Transverse colon (tissue), 4 donors: Measurements from ENCODE around the gene SLC17A8. TPM values are rescaled to one million over a fixed set of nuclear protein-coding genes. Genes with fewer than 3 reads are reported as not detected.

Experiments
- DNase-seq: peaks from one replicate; pipeline ENCODE4 v3.0.0-alpha.2; 2019
- H3K27ac ChIP-seq, 4 donors: fragments of 200-600 bp; sonication (generic); 2 replicates each; pipeline ENCODE4 v1.5.1; 2016 to 2018; ENCODE audit warnings: inconsistent platforms in 4 of 4
- H3K27me3 ChIP-seq: fragments of 200-600 bp; sonication (generic); 2 replicates; pipeline ENCODE4 v1.5.1; 2017; ENCODE audit warnings: inconsistent platforms
- H3K36me3 ChIP-seq, 4 donors: fragments of 200-600 bp; sonication (generic); 2 replicates each; pipeline ENCODE4 v1.5.1; 2017 to 2019; ENCODE audit warnings: inconsistent platforms in 4 of 4
- H3K4me1 ChIP-seq, 4 donors: fragments of 200-600 bp; sonication (generic); 2 replicates each; pipeline ENCODE4 v1.5.1; 2017 to 2020; ENCODE audit warnings: inconsistent platforms in 4 of 4
- H3K4me3 ChIP-seq, 4 donors: fragments of 200-600 bp; sonication (generic); 1 replicate in 1 of 4; 2 replicates in 3 of 4; pipeline versions ENCODE4 v1.5.1 to v1.6.1; 2017 to 2019; ENCODE audit warnings: inconsistent platforms in 4 of 4
- H3K9me3 ChIP-seq, 2 donors: fragments of 200-600 bp; sonication (generic); 2 replicates each; pipeline ENCODE4 v1.5.1; 2017 to 2019; ENCODE audit warnings: inconsistent platforms in 2 of 2
- CTCF ChIP-seq, 5 experiments: fragments of 200-600 bp in 3 of 5; fragments of 450-650 bp in 2 of 5; sonication (generic) in 3 of 5; IDR thresholded peaks; 1 replicate in 2 of 5; 2 replicates in 3 of 5; pipeline ENCODE4 v1.5.1; 2016 to 2017; ENCODE audit warnings: antibody characterized with exemption in 5 of 5, inconsistent platforms in 3 of 5, mild to moderate bottlenecking in 2 of 5, moderate library complexity in 1 of 5
- EP300 ChIP-seq: sonication (generic); formaldehyde crosslinking; IDR thresholded peaks from one replicate; pipeline ENCODE4 v1.6.1; 2017; ENCODE audit warnings: antibody characterized with exemption, low read depth
- POLR2A ChIP-seq: fragments of 450-650 bp; IDR thresholded peaks from one replicate; pipeline ENCODE4 v1.6.1; 2016; ENCODE audit warnings: antibody characterized with exemption, mild to moderate bottlenecking, moderate library complexity
- POLR2AphosphoS5 ChIP-seq, 3 donors: sonication (generic); formaldehyde crosslinking; IDR thresholded peaks; one replicate each; pipeline ENCODE4 v1.6.1; 2016; ENCODE audit warnings: antibody characterized with exemption in 3 of 3
- WGBS, 2 donors: methylation state at CpG; one replicate each; pipeline ENCODE4 v1.1.5; 2018; ENCODE audit warnings: low coverage in 1 of 2; 5-methylcytosine and 5-hydroxymethylcytosine counted together
- in situ Hi-C, 4 donors: fragments of 200-750 bp; cut with MboI; loops; one replicate each; pipeline versions ENCODE4 v1.15.0 to v1.15.1; 2017; ENCODE audit warnings: low sequenced_read_pairs in 3 of 4, low pct_ligation_motif_present in 1 of 4, low pct_unique_long_range_greater_than_20kb in 1 of 4
- intact Hi-C: fragments of 100-400 bp; cut with DNase I; formaldehyde crosslinking; loops from one replicate; pipeline ENCODE4 v1.15.1; 2023; ENCODE audit warnings: low total_unique reads
- total RNA-seq, 4 donors: library from RNA; depleted of rRNA; stranded (reverse); fragments of >200 nt; gene quantifications; one replicate each; pipeline ENCODE4 v1.1.0, GENCODE V29; 2016

The SLC17A8 gene
- total RNA-seq, 4 donors from 2014 or later, result 5.4 to 21.8 (median 7.5) TPM

GRCh38 chr12:100398307-100398706, 41.4 kb downstream of the SLC17A8 start:
- DNase-seq, result peak; percentile 25
- no peak for TF ChIP-seq CTCF (IDR thresholded peaks at IDR 0.05)
- no peak for TF ChIP-seq POLR2A
- peak in 1 of 3 donors; percentile 29 for TF ChIP-seq POLR2AphosphoS5 (IDR thresholded peaks at IDR 0.05)
- in situ Hi-C loops (loop anchor here in 3 of 4 donors (25.0 kb wide), 3 partner anchors 139 to 289 kb away; partner anchors contain the start of gene GAS2L3 (in 1 of the 3)), intact Hi-C loops (no loop called here)
- H3K4me3 ChIP-seq, result no peak overlapping the region
- H3K27me3 ChIP-seq, result no peaks in the 10 kb centered on the region
- H3K27ac ChIP-seq, result peak overlapping the region; percentile 69 to 78 (median 72)
- no peaks in the 10 kb centered on the region for H3K36me3 ChIP-seq
- peaks cover 0 to 40% (median 15%) of the 10 kb centered on the region in 4 donors for H3K4me1 ChIP-seq
- H3K9me3 ChIP-seq, result no peaks in the 10 kb centered on the region

- intact Hi-C loops, result no loop called here
- Histone ChIP-seq H3K36me3 (no peaks in the 10 kb centered on the region), H3K4me3 (no peak overlapping the region), H3K4me1 (peaks cover 0 to 48% (median 15%) of the 10 kb centered on the region in 4 donors), H3K27me3 (no peaks in the 10 kb centered on the region), H3K27ac (peak overlapping the region; percentile 56 to 78 (median 72)), H3K9me3 (no peaks in the 10 kb centered on the region)
- no peak for DNase-seq
- WGBS, 2 donors, result 80% methylated on average over 2 of the region's 2 CpGs; no CpG with 5 or more reads in 1 of the 2 donors
- in situ Hi-C loops, result loop anchor here in 3 of 4 donors (25.0 kb wide), 3 partner anchors 138 to 288 kb away; partner anchors contain the start of gene GAS2L3 (in 1 of the 3)
- TF ChIP-seq CTCF (IDR thresholded peaks at IDR 0.05), result no peak
- no peak for TF ChIP-seq POLR2AphosphoS5 (IDR thresholded peaks at IDR 0.05)
- TF ChIP-seq EP300, result no peak
- TF ChIP-seq POLR2A, result no peak
Measured at GRCh38 chr12:100399095-100399494, 42.2 kb downstream of the SLC17A8 start.

- intact Hi-C loops (no loop called here), in situ Hi-C loops (no loop called here)
- Histone ChIP-seq H3K4me3 (no peak overlapping the region), H3K4me1 (peaks cover 0 to 47% (median 15%) of the 10 kb centered on the region in 4 donors), H3K9me3 (no peaks in the 10 kb centered on the region), H3K36me3 (no peaks in the 10 kb centered on the region), H3K27me3 (no peaks in the 10 kb centered on the region), H3K27ac (peak overlapping the region in 1 of 4 donors; percentile 43)
- DNase-seq, result peak; percentile 30
- no peak for TF ChIP-seq EP300
- TF ChIP-seq CTCF (IDR thresholded peaks at IDR 0.05), result no peak
- TF ChIP-seq POLR2AphosphoS5 (IDR thresholded peaks at IDR 0.05), result peak in 1 of 3 donors; percentile 18
- TF ChIP-seq POLR2A, result no peak
Measured at GRCh38 chr12:100401660-100402059, 44.8 kb downstream of the SLC17A8 start.

GRCh38 chr12:100402763-100403162, 45.9 kb downstream of the SLC17A8 start:
- H3K9me3 ChIP-seq, result no peaks in the 10 kb centered on the region
- intact Hi-C loops, result no loop called here

More at GRCh38 chr12:100402763-100403162, 45.9 kb downstream of the SLC17A8 start:
- 64 to 70% methylated on average over 2 of the region's 2 CpGs for WGBS, 2 donors
- Histone ChIP-seq H3K27ac (peak overlapping the region in 1 of 4 donors; percentile 38), H3K27me3 (no peaks in the 10 kb centered on the region), H3K4me3 (no peak overlapping the region), H3K36me3 (no peaks in the 10 kb centered on the region), H3K4me1 (peaks cover 0 to 43% (median 12%) of the 10 kb centered on the region in 4 donors)
- in situ Hi-C loops, result no loop called here
- TF ChIP-seq CTCF (IDR thresholded peaks at IDR 0.05), result no peak
- no peak for TF ChIP-seq POLR2A
- no peak for TF ChIP-seq POLR2AphosphoS5 (IDR thresholded peaks at IDR 0.05)
- TF ChIP-seq EP300, result no peak
- no peak for DNase-seq
